Measurements from ENCODE around the gene COASY.
"Not testable (repeated sequence)": the region's sequence is repeated elsewhere in the genome, so short reads cannot be mapped to it uniquely, and the experiment has no call there.

The COASY gene

GRCh38 chr17:42553161-42553818, 8.7 kb upstream of the COASY start:
- ATAC-seq: no peak

- peak; percentile 29 to 36 for ATAC-seq
Observed at GRCh38 chr17:42553866-42554249, 8.1 kb upstream of the COASY start.

- ATAC-seq: peak; percentile 84
Observed at GRCh38 chr17:42554250-42555121, 7.5 kb upstream of the COASY start.

GRCh38 chr17:42555122-42555622, 6.8 kb upstream of the COASY start:
- ATAC-seq: no peak

- not testable (repeated sequence) for ATAC-seq
Observed at GRCh38 chr17:42555961-42556617, 5.9 kb upstream of the COASY start.

GRCh38 chr17:42559075-42559474, 2.9 kb upstream of the COASY start:
- no peak for ATAC-seq

- no peak for ATAC-seq
Observed at GRCh38 chr17:42560246-42560645, 1.7 kb upstream of the COASY start.

- no peak for ATAC-seq
Observed at GRCh38 chr17:42562388-42563142, 617 bp downstream of the COASY start.

- no peak for ATAC-seq
Observed at GRCh38 chr17:42563143-42563509, 1.2 kb downstream of the COASY start.

GRCh38 chr17:42563543-42563942, 1.6 kb downstream of the COASY start:
- ATAC-seq: no peak

GRCh38 chr17:42563950-42564349, 2.0 kb downstream of the COASY start:
- ATAC-seq: no peak

GRCh38 chr17:42564815-42565522, 3.0 kb downstream of the COASY start:
- no peak for ATAC-seq

- ATAC-seq: no peak
Observed at GRCh38 chr17:42565523-42566214, 3.7 kb downstream of the COASY start.

- no peak for ATAC-seq
Observed at GRCh38 chr17:42566215-42566882, 4.4 kb downstream of the COASY start.

- peak; percentile 71 to 77 for ATAC-seq
Observed at GRCh38 chr17:42566883-42567573, 5.1 kb downstream of the COASY start, which contains the start of gene MLX. TSS of gene MLX (plus strand) at chr17:42567100. CDS start at chr17:42567125, 25 bp downstream.

- no peak for ATAC-seq
Observed at GRCh38 chr17:42568341-42569111, 6.6 kb downstream of the COASY start.

GRCh38 chr17:42571435-42572225, 9.7 kb downstream of the COASY start:
- no peak for ATAC-seq

- no peak for ATAC-seq
Observed at GRCh38 chr17:42573095-42573494, 11.1 kb downstream of the COASY start.
